ENCODE results near the gene INO80E.

The INO80E gene

DNA sequence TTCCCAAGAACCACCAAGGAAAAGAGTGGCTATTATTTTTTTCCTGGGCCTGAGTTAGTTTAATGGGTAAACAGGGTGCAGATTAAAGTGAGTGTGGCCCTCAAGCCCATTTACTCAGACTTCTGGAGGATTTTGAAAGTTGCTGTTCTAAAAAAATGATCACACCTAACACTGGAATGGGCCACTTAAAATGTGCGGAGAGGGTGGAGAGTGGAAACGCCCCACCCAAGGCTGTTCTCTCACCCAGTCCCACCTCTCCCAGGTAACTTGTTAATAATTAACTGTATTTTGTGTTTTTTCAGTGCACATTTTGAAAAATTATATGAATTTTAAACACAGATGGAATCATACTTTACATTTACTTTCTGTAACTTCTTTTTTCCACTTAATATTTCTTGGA, 6.0 kb upstream of the INO80E start:
- Histone ChIP-seq H3K18ac (ENCODE audit: low read depth in 1 of 2, low read length in 2 of 2) (no peak overlapping the region), H3K27me3 (ENCODE audit: control insufficient read depth in 1 of 2, insufficient read depth in 1 of 2, low read length in 2 of 2) (no peaks in the 10 kb centered on the region), H3K9ac (ENCODE audit: low read length) (no peak overlapping the region), H3K4me1 (ENCODE audit: control insufficient read depth, insufficient read depth, low read depth, low read length) (peaks cover 7% of the 10 kb centered on the region), H3K23ac (ENCODE audit: low read length in 2 of 2) (no peak overlapping the region), H3K36me3 (ENCODE audit: control insufficient read depth in 1 of 2, insufficient read depth in 2 of 2, low read depth in 1 of 2, low read length in 2 of 2) (peaks cover 83 to 89% of the 10 kb centered on the region in 2 experiments), H4K91ac (ENCODE audit: low read length) (no peak overlapping the region), H4K8ac (ENCODE audit: low read length) (no peak overlapping the region), H3K4me3 (ENCODE audit: insufficient read depth in 1 of 2, low read depth in 1 of 2, low read length in 2 of 2) (no peak overlapping the region), H3K14ac (ENCODE audit: low read length in 2 of 2) (no peak overlapping the region), H2BK120ac (ENCODE audit: low read depth, low read length) (no peak overlapping the region), H2BK15ac (ENCODE audit: low read depth, poor library complexity, severe bottlenecking) (no peak overlapping the region), H2BK12ac (ENCODE audit: low read length in 2 of 2) (no peak overlapping the region), H2AK5ac (ENCODE audit: low read length, severe bottlenecking) (no peak overlapping the region), H3K79me1 (replicated peaks; ENCODE audit: low read length, poor library complexity, severe bottlenecking) (peaks cover 22% of the 10 kb centered on the region), H2AFZ (ENCODE audit: low read depth, low read length) (no peak overlapping the region), H3K9me3 (ENCODE audit: control insufficient read depth, low read length) (no peaks in the 10 kb centered on the region), H2BK5ac (ENCODE audit: low read depth, low read length, poor library complexity, severe bottlenecking) (no peak overlapping the region), H3K4ac (ENCODE audit: low read depth in 1 of 2, low read length in 2 of 2) (no peak overlapping the region), H3K27ac (ENCODE audit: low read length, poor library complexity, severe bottlenecking) (no peak overlapping the region), H3K4me2 (ENCODE audit: low read length, poor library complexity, severe bottlenecking) (no peak overlapping the region)
- WGBS: no CpG with 5 or more reads among the region's 2 CpGs
- DNase-seq: no peak

DNA sequence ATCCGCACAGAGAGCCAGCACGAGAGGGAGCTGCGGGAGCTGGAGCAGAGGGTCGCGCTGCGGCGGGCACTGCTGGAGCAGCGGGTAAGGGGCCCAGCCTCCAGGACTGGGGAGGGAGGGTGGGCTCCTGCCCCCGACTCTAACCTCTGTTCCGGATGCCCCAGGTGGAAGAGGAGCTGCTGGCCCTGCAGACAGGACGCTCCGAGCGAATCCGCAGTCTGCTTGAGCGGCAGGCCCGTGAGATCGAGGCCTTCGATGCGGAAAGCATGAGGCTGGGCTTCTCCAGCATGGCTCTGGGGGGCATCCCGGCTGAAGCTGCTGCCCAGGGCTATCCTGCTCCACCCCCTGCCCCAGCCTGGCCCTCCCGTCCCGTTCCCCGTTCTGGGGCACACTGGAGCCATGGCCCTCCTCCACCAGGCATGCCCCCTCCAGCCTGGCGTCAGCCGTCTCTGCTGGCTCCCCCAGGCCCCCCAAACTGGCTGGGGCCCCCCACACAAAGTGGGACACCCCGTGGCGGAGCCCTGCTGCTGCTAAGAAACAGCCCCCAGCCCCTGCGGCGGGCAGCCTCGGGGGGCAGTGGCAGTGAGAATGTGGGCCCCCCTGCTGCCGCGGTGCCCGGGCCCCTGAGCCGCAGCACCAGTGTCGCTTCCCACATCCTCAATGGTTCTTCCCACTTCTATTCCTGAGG, 5.0 kb upstream of the INO80E start:
- no peak overlapping the region for H3K4ac ChIP-seq (ENCODE audit: low read depth in 1 of 2, low read length in 2 of 2)
- H3K27ac ChIP-seq (ENCODE audit: low read length, poor library complexity, severe bottlenecking): no peak overlapping the region
- peaks cover 15% of the 10 kb centered on the region for H3K79me1 ChIP-seq (replicated peaks; ENCODE audit: low read length, poor library complexity, severe bottlenecking)
- H4K91ac ChIP-seq (ENCODE audit: low read length): no peak overlapping the region
- 96% methylated on average over 32 of the region's 35 CpGs for WGBS
- no peak overlapping the region for H2BK120ac ChIP-seq (ENCODE audit: low read depth, low read length)
- H2BK12ac ChIP-seq (ENCODE audit: low read length in 2 of 2): no peak overlapping the region
- no peak overlapping the region for H3K14ac ChIP-seq (ENCODE audit: low read length in 2 of 2)
- H3K9ac ChIP-seq (ENCODE audit: low read length): no peak overlapping the region
- H3K4me3 ChIP-seq (ENCODE audit: insufficient read depth in 1 of 2, low read depth in 1 of 2, low read length in 2 of 2): no peak overlapping the region
- H2AFZ ChIP-seq (ENCODE audit: low read depth, low read length): no peak overlapping the region
- no peak overlapping the region for H3K18ac ChIP-seq (ENCODE audit: low read depth in 1 of 2, low read length in 2 of 2)
- no peak overlapping the region for H4K8ac ChIP-seq (ENCODE audit: low read length)
- no peaks in the 10 kb centered on the region for H3K27me3 ChIP-seq (ENCODE audit: control insufficient read depth in 1 of 2, insufficient read depth in 1 of 2, low read length in 2 of 2)
- DNase-seq: no peak
- H3K9me3 ChIP-seq (ENCODE audit: control insufficient read depth, low read length): no peaks in the 10 kb centered on the region
- H3K23ac ChIP-seq (ENCODE audit: low read length in 2 of 2): no peak overlapping the region
- peaks cover 73 to 79% of the 10 kb centered on the region in 2 experiments for H3K36me3 ChIP-seq (ENCODE audit: control insufficient read depth in 1 of 2, insufficient read depth in 2 of 2, low read depth in 1 of 2, low read length in 2 of 2)
- H2AK5ac ChIP-seq (ENCODE audit: low read length, severe bottlenecking): no peak overlapping the region
- no peak overlapping the region for H2BK5ac ChIP-seq (ENCODE audit: low read depth, low read length, poor library complexity, severe bottlenecking)
- peaks cover 10% of the 10 kb centered on the region for H3K4me1 ChIP-seq (ENCODE audit: control insufficient read depth, insufficient read depth, low read depth, low read length)
- no peak overlapping the region for H2BK15ac ChIP-seq (ENCODE audit: low read depth, poor library complexity, severe bottlenecking)
- H3K4me2 ChIP-seq (ENCODE audit: low read length, poor library complexity, severe bottlenecking): no peak overlapping the region

DNA sequence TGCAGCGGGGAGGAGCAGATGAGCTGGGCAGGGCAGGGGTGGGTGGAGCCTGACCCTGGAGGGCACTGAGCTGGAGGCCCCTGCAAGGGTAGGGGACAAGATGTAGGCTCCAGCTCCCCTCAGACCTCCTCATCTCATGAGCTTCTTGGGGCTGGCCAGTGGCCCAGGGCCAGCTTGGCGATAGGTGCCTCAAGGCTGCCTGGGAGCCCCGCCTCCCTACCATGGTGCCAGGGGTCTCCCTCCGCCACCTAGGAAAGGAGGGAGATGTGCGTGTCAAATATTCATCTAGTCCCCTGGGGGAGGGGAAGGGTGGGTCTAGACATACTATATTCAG, 4.5 kb upstream of the INO80E start:
- Histone ChIP-seq H4K8ac (ENCODE audit: low read length) (no peak overlapping the region), H3K79me1 (replicated peaks; ENCODE audit: low read length, poor library complexity, severe bottlenecking) (peaks cover 13% of the 10 kb centered on the region), H2BK15ac (ENCODE audit: low read depth, poor library complexity, severe bottlenecking) (no peak overlapping the region), H3K18ac (ENCODE audit: low read depth in 1 of 2, low read length in 2 of 2) (no peak overlapping the region), H3K9ac (ENCODE audit: low read length) (peak overlapping the region; percentile 66), H3K4me3 (ENCODE audit: insufficient read depth in 1 of 2, low read depth in 1 of 2, low read length in 2 of 2) (no peak overlapping the region), H2AK5ac (ENCODE audit: low read length, severe bottlenecking) (no peak overlapping the region), H3K27me3 (ENCODE audit: control insufficient read depth in 1 of 2, insufficient read depth in 1 of 2, low read length in 2 of 2) (no peaks in the 10 kb centered on the region), H3K9me3 (ENCODE audit: control insufficient read depth, low read length) (no peaks in the 10 kb centered on the region), H3K4me1 (ENCODE audit: control insufficient read depth, insufficient read depth, low read depth, low read length) (peaks cover 10% of the 10 kb centered on the region), H2BK5ac (ENCODE audit: low read depth, low read length, poor library complexity, severe bottlenecking) (no peak overlapping the region), H2AFZ (ENCODE audit: low read depth, low read length) (no peak overlapping the region), H3K4me2 (ENCODE audit: low read length, poor library complexity, severe bottlenecking) (no peak overlapping the region), H3K27ac (ENCODE audit: low read length, poor library complexity, severe bottlenecking) (no peak overlapping the region), H4K91ac (ENCODE audit: low read length) (no peak overlapping the region), H3K4ac (ENCODE audit: low read depth in 1 of 2, low read length in 2 of 2) (no peak overlapping the region), H3K23ac (ENCODE audit: low read length in 2 of 2) (no peak overlapping the region), H2BK12ac (ENCODE audit: low read length in 2 of 2) (no peak overlapping the region), H3K14ac (ENCODE audit: low read length in 2 of 2) (no peak overlapping the region), H2BK120ac (ENCODE audit: low read depth, low read length) (no peak overlapping the region), H3K36me3 (ENCODE audit: control insufficient read depth in 1 of 2, insufficient read depth in 2 of 2, low read depth in 1 of 2, low read length in 2 of 2) (peaks cover 68 to 74% of the 10 kb centered on the region in 2 experiments)
- 100% methylated on average over 1 of the region's 5 CpGs for WGBS
- no peak for DNase-seq

DNA sequence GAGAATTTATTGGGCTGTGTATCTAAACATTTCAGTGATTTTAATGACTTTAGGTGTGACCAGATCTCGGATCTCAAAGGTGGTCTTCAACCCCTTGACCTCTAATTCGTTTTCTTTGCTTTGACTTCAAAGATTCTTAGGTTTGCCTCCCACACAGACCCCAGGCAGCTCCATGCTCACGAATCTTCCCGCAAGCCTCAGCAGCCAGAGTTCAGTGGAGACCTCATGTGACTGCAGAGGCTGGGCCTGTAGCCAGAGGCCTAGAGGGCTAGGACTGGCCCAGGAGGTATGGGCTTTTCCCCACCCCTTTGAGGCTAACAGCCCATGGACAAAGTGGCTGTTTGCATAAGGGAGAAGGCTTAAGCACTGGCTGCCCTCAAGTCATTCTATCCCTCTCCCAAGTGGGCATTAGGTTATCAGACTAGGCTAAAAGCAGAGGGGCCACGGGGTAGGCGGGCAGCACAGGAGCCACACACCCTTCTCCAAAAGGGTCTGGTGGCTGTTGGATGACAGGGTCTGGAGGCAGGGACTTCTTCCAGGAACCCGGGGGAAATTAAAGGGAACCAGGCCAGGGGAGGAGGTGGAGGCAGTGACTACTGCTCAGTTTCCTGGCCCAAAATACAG, 3.6 kb upstream of the INO80E start:
- Histone ChIP-seq H3K9ac (ENCODE audit: low read length) (peak overlapping the region; percentile 66), H3K4ac (ENCODE audit: low read depth in 1 of 2, low read length in 2 of 2) (no peak overlapping the region), H2BK15ac (ENCODE audit: low read depth, poor library complexity, severe bottlenecking) (no peak overlapping the region), H4K8ac (ENCODE audit: low read length) (no peak overlapping the region), H2BK12ac (ENCODE audit: low read length in 2 of 2) (no peak overlapping the region), H2AFZ (ENCODE audit: low read depth, low read length) (no peak overlapping the region), H3K27me3 (ENCODE audit: control insufficient read depth in 1 of 2, insufficient read depth in 1 of 2, low read length in 2 of 2) (no peaks in the 10 kb centered on the region), H3K18ac (ENCODE audit: low read depth in 1 of 2, low read length in 2 of 2) (no peak overlapping the region), H2AK5ac (ENCODE audit: low read length, severe bottlenecking) (no peak overlapping the region), H3K9me3 (ENCODE audit: control insufficient read depth, low read length) (no peaks in the 10 kb centered on the region), H3K23ac (ENCODE audit: low read length in 2 of 2) (no peak overlapping the region), H3K4me2 (ENCODE audit: low read length, poor library complexity, severe bottlenecking) (no peak overlapping the region), H2BK5ac (ENCODE audit: low read depth, low read length, poor library complexity, severe bottlenecking) (no peak overlapping the region), H3K36me3 (ENCODE audit: control insufficient read depth in 1 of 2, insufficient read depth in 2 of 2, low read depth in 1 of 2, low read length in 2 of 2) (peaks cover 59 to 65% of the 10 kb centered on the region in 2 experiments), H3K4me3 (ENCODE audit: insufficient read depth in 1 of 2, low read depth in 1 of 2, low read length in 2 of 2) (no peak overlapping the region), H4K91ac (ENCODE audit: low read length) (no peak overlapping the region), H3K4me1 (ENCODE audit: control insufficient read depth, insufficient read depth, low read depth, low read length) (peaks cover 14% of the 10 kb centered on the region), H3K27ac (ENCODE audit: low read length, poor library complexity, severe bottlenecking) (no peak overlapping the region), H3K14ac (ENCODE audit: low read length in 2 of 2) (no peak overlapping the region), H2BK120ac (ENCODE audit: low read depth, low read length) (no peak overlapping the region), H3K79me1 (replicated peaks; ENCODE audit: low read length, poor library complexity, severe bottlenecking) (peaks cover 11% of the 10 kb centered on the region)
- 84% methylated on average over 7 of the region's 7 CpGs for WGBS
- peak; percentile 12 for DNase-seq

Measured in mesenchymal stem cell (in vitro differentiated cells and primary cell).